ENCODE measurements around the gene FMNL1. TPM values are rescaled to one million over a fixed set of nuclear protein-coding genes. Genes with fewer than 3 reads are reported as not detected.

FMNL1 gene
- total RNA-seq, 2 donors from 2014 or later, result 280 to 380 TPM

GRCh38 chr17:45282683-45283644, 61.3 kb downstream of the FMNL1 start:
- Mint-ChIP-seq H3K27ac (peak overlapping the region; percentile 49 to 84), H3K27me3 (no peaks in the 10 kb centered on the region), H3K4me1 (ENCODE audit: low read depth in 2 of 2) (peaks cover 24% of the 10 kb centered on the region in 2 donors), H3K36me3 (peaks cover 14% of the 10 kb centered on the region), H3K9me3 (no peaks in the 10 kb centered on the region), H3K4me3 (no peak overlapping the region)
- no peak for DNase-seq (ENCODE audit: low spot score)
- ATAC-seq, result peak; percentile 74

- Mint-ChIP-seq H3K9me3 (no peaks in the 10 kb centered on the region), H3K27me3 (no peaks in the 10 kb centered on the region), H3K36me3 (peaks cover 14% of the 10 kb centered on the region), H3K27ac (peak overlapping the region; percentile 70 to 84), H3K4me1 (ENCODE audit: low read depth in 2 of 2) (peaks cover 22 to 23% of the 10 kb centered on the region in 2 donors), H3K4me3 (no peak overlapping the region)
- DNase-seq (ENCODE audit: low spot score), result no peak
- ATAC-seq, result no peak
Observed at GRCh38 chr17:45283711-45284110, 62.0 kb downstream of the FMNL1 start.

GRCh38 chr17:45284176-45285140, 62.8 kb downstream of the FMNL1 start:
- Mint-ChIP-seq H3K36me3 (peaks cover 14% of the 10 kb centered on the region), H3K27me3 (no peaks in the 10 kb centered on the region), H3K27ac (peak overlapping the region; percentile 70 to 84), H3K4me1 (ENCODE audit: low read depth in 2 of 2) (peaks cover 22 to 23% of the 10 kb centered on the region in 2 donors), H3K4me3 (no peak overlapping the region), H3K9me3 (no peaks in the 10 kb centered on the region)
- DNase-seq (ENCODE audit: low spot score), result no peak
- peak; percentile 46 to 47 for ATAC-seq

- DNase-seq (ENCODE audit: low spot score) (no peak), ATAC-seq (no peak)
- Mint-ChIP-seq H3K36me3 (peaks cover 20% of the 10 kb centered on the region), H3K27ac (no peak overlapping the region), H3K4me3 (no peak overlapping the region), H3K9me3 (no peaks in the 10 kb centered on the region), H3K4me1 (ENCODE audit: low read depth in 2 of 2) (peaks cover 29 to 31% of the 10 kb centered on the region in 2 donors), H3K27me3 (no peaks in the 10 kb centered on the region)
Observed at GRCh38 chr17:45286286-45286685, 64.6 kb downstream of the FMNL1 start.

GRCh38 chr17:45287526-45288500, 66.1 kb downstream of the FMNL1 start:
- no peaks in the 10 kb centered on the region for H3K27me3 Mint-ChIP-seq
- no peak for ATAC-seq
- DNase-seq (ENCODE audit: low spot score), result no peak
- no peaks in the 10 kb centered on the region for H3K9me3 Mint-ChIP-seq
- peaks cover 33 to 38% of the 10 kb centered on the region in 2 donors for H3K4me1 Mint-ChIP-seq (ENCODE audit: low read depth in 2 of 2)
- no peak overlapping the region for H3K4me3 Mint-ChIP-seq
- peak overlapping the region in 1 of 2 donors; percentile 37 for H3K27ac Mint-ChIP-seq
- H3K36me3 Mint-ChIP-seq, result peaks cover 20% of the 10 kb centered on the region

GRCh38 chr17:45288825-45289224, 67.1 kb downstream of the FMNL1 start:
- no peaks in the 10 kb centered on the region for H3K9me3 Mint-ChIP-seq
- H3K4me3 Mint-ChIP-seq, result no peak overlapping the region
- H3K36me3 Mint-ChIP-seq, result peaks cover 19% of the 10 kb centered on the region
- H3K4me1 Mint-ChIP-seq (ENCODE audit: low read depth in 2 of 2), result peaks cover 40 to 44% of the 10 kb centered on the region in 2 donors
- no peak for ATAC-seq
- no peaks in the 10 kb centered on the region for H3K27me3 Mint-ChIP-seq
- no peak for DNase-seq (ENCODE audit: low spot score)
- peak overlapping the region in 1 of 2 donors; percentile 53 for H3K27ac Mint-ChIP-seq

- no peaks in the 10 kb centered on the region for H3K27me3 Mint-ChIP-seq
- H3K27ac Mint-ChIP-seq, result peak overlapping the region; percentile 64 to 82
Observed at GRCh38 chr17:45289301-45290268, 67.9 kb downstream of the FMNL1 start.

GRCh38 chr17:45290269-45290765, 68.6 kb downstream of the FMNL1 start:
- Mint-ChIP-seq H3K36me3 (peaks cover 10% of the 10 kb centered on the region), H3K27me3 (no peaks in the 10 kb centered on the region), H3K27ac (peak overlapping the region; percentile 64 to 82), H3K9me3 (no peaks in the 10 kb centered on the region), H3K4me1 (ENCODE audit: low read depth in 2 of 2) (peaks cover 40 to 47% of the 10 kb centered on the region in 2 donors), H3K4me3 (no peak overlapping the region)
- DNase-seq (ENCODE audit: low spot score), result no peak
- ATAC-seq, result no peak

More at GRCh38 chr17:45289301-45290268, 67.9 kb downstream of the FMNL1 start:
- ATAC-seq (no peak), DNase-seq (ENCODE audit: low spot score) (no peak)
- Mint-ChIP-seq H3K36me3 (peaks cover 14% of the 10 kb centered on the region), H3K9me3 (no peaks in the 10 kb centered on the region), H3K4me3 (no peak overlapping the region), H3K4me1 (ENCODE audit: low read depth in 2 of 2) (peaks cover 41 to 44% of the 10 kb centered on the region in 2 donors)

GRCh38 chr17:45291171-45291805, 69.6 kb downstream of the FMNL1 start:
- Mint-ChIP-seq H3K4me3 (no peak overlapping the region), H3K4me1 (ENCODE audit: low read depth in 2 of 2) (peaks cover 50 to 54% of the 10 kb centered on the region in 2 donors), H3K27ac (peak overlapping the region; percentile 64 to 82), H3K36me3 (peaks cover 10% of the 10 kb centered on the region), H3K27me3 (no peaks in the 10 kb centered on the region), H3K9me3 (no peaks in the 10 kb centered on the region)
- no peak for DNase-seq (ENCODE audit: low spot score)
- no peak for ATAC-seq

GRCh38 chr17:45292696-45293412, 71.2 kb downstream of the FMNL1 start:
- peak overlapping the region; percentile 62 for H3K4me3 Mint-ChIP-seq
- H3K27me3 Mint-ChIP-seq, result no peaks in the 10 kb centered on the region
- no peaks in the 10 kb centered on the region for H3K9me3 Mint-ChIP-seq
- peak overlapping the region; percentile 68 to 97 for H3K27ac Mint-ChIP-seq
- peaks cover 65 to 66% of the 10 kb centered on the region in 2 donors for H3K4me1 Mint-ChIP-seq (ENCODE audit: low read depth in 2 of 2)
- H3K36me3 Mint-ChIP-seq, result peaks cover 6% of the 10 kb centered on the region
- DNase-seq (ENCODE audit: low spot score) (no peak), ATAC-seq (no peak)
